ENCODE measurements around the gene AUNIP. TPM values are rescaled to one million over a fixed set of nuclear protein-coding genes. Genes with fewer than 3 reads are reported as not detected.

Gene AUNIP
- total RNA-seq, 1 donor from 2014 or later = 7.2 TPM

DNA sequence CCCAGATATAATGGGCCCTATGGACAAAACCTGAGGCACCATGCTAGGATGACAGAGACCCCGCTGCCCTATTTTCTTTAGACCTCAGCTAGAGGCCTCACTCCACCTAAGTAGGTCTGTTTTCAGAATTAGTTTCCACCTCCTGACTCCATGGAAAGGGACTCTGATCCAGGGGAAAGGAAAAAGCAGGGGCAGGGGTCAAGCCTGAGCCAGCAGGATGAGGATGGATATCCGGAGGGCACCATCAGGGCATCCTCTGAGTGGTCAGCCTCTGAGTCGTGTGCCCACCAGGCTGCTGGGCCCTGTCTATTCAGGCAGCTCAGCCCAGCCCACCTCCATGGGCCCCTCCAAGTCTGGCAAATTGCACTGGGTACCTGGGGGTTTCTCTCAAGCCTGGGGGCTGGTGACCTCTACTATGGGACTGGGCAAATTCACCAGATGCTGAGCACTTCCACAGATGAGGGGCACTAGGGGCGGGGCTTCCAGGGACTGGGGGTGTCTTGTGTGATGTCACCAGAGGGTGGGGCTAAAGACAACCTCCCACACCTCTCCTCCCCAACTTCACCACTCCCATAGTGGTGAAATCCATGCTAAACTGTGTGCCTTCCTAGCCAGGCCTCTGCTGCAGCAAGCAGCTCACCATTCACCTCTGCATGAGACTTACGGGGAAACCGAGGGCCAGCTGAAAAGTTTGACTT lies 10.8 kb upstream of the AUNIP start:
- no peaks in the 10 kb centered on the region for H3K9me3 Mint-ChIP-seq
- no peak overlapping the region for H3K4me3 Mint-ChIP-seq
- TF ChIP-seq, protein P1, sequence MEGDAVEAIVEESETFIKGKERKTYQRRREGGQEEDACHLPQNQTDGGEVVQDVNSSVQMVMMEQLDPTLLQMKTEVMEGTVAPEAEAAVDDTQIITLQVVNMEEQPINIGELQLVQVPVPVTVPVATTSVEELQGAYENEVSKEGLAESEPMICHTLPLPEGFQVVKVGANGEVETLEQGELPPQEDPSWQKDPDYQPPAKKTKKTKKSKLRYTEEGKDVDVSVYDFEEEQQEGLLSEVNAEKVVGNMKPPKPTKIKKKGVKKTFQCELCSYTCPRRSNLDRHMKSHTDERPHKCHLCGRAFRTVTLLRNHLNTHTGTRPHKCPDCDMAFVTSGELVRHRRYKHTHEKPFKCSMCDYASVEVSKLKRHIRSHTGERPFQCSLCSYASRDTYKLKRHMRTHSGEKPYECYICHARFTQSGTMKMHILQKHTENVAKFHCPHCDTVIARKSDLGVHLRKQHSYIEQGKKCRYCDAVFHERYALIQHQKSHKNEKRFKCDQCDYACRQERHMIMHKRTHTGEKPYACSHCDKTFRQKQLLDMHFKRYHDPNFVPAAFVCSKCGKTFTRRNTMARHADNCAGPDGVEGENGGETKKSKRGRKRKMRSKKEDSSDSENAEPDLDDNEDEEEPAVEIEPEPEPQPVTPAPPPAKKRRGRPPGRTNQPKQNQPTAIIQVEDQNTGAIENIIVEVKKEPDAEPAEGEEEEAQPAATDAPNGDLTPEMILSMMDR (conservative IDR thresholded peaks at IDR 0.05) = no peak
- H3K27me3 Mint-ChIP-seq = no peaks in the 10 kb centered on the region
- H3K4me1 Mint-ChIP-seq (ENCODE audit: unreplicated experiment) = peaks cover 32% of the 10 kb centered on the region
- no peak overlapping the region for H3K27ac Mint-ChIP-seq
- H3K36me3 Mint-ChIP-seq = peaks cover 6% of the 10 kb centered on the region
- no peak for DNase-seq (ENCODE audit: extremely low spot score, unreplicated experiment)

DNA sequence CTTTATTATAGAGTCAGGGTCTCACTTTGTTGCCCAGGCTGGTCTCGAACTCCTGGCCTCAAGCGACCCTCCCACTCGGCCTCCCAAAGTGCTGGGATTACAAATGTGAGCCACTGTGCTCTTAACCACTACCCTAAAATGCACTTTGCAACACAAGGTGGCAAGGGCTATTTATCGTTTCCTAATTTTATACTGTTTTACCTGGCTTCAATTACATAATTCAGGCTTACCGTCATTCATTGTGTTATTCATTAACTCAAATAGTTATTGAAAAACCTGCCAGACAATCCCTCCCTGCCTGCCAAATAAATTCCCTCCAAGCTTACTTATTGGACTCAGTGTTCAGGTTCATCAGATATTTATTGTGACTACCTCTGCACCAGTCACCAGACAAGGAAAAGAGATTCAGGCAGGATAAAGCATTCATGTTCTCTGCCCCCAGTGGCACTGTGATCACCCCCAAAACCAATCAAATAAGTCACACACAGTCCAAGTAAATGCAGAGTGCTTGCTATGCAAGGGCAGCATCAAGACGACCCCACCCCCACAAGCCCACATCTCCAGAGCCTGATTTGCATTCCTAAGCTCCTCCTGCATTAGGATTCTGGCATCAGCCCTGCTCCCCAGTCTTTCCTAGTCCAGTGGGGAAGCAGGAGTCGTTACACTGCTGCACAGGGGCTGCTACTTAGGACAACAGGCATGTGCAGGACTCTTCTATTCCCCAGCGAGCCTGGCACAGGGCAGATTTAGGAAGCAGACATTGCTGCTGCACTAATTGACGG lies 8.1 kb upstream of the AUNIP start:
- Mint-ChIP-seq H3K4me3 (peak overlapping the region; percentile 2), H3K9me3 (no peaks in the 10 kb centered on the region), H3K36me3 (peaks cover 22% of the 10 kb centered on the region), H3K27ac (peak overlapping the region; percentile 29), H3K27me3 (no peaks in the 10 kb centered on the region), H3K4me1 (ENCODE audit: unreplicated experiment) (peaks cover 23% of the 10 kb centered on the region)
- TF ChIP-seq, protein P1 (conservative IDR thresholded peaks at IDR 0.05) = no peak
- no peak for DNase-seq (ENCODE audit: extremely low spot score, unreplicated experiment)

DNA sequence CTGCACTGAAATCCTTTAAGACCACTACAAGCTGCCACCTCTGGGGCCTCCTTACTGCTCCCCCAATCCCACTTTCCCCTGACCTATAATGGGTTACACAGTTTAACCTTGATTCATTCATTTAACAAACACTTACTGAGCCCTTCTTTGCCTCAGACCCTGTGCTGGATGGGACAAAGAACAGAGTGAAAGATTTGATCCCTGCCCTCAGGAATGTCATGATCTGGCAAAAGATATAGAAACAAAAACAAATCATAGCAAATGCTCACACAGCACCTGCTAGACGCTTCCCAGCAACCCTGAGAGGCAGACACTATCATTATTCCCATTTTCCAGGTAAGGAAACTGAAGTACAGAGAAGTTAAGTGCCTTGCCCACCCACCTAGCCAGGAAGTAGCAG lies 7.0 kb upstream of the AUNIP start:
- no peak for DNase-seq (ENCODE audit: extremely low spot score, unreplicated experiment)
- H3K36me3 Mint-ChIP-seq = peaks cover 27% of the 10 kb centered on the region
- peak overlapping the region; percentile 4 for H3K4me3 Mint-ChIP-seq
- TF ChIP-seq, protein P1 (conservative IDR thresholded peaks at IDR 0.05) = no peak
- peak overlapping the region; percentile 34 for H3K27ac Mint-ChIP-seq
- no peaks in the 10 kb centered on the region for H3K27me3 Mint-ChIP-seq
- H3K4me1 Mint-ChIP-seq (ENCODE audit: unreplicated experiment) = peaks cover 33% of the 10 kb centered on the region
- no peaks in the 10 kb centered on the region for H3K9me3 Mint-ChIP-seq

DNA sequence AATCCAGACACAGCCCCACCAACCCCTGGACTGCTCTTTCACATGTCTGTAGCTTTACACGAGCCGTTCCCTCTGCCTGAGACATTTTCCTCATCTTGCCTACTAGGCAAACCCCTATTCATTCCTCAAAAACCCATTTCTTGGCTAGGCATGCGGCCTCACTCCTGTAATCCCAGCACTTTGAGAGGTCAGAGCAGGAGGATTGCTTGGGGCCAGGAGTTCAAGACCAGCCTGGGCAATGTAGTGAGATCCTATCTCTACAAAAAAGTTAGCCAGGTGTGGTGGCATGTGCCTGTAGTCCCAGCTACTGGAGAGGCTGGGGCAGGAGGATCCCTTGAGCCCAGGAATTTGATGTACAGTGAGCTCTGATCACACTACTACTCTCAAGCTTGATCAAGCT lies 5.2 kb upstream of the AUNIP start:
- Mint-ChIP-seq H3K27me3 (no peaks in the 10 kb centered on the region), H3K27ac (peak overlapping the region; percentile 56), H3K36me3 (peaks cover 32% of the 10 kb centered on the region), H3K4me1 (ENCODE audit: unreplicated experiment) (peaks cover 35% of the 10 kb centered on the region), H3K9me3 (no peaks in the 10 kb centered on the region), H3K4me3 (no peak overlapping the region)
- TF ChIP-seq, protein P1 (conservative IDR thresholded peaks at IDR 0.05) = no peak
- no peak for DNase-seq (ENCODE audit: extremely low spot score, unreplicated experiment)

DNA sequence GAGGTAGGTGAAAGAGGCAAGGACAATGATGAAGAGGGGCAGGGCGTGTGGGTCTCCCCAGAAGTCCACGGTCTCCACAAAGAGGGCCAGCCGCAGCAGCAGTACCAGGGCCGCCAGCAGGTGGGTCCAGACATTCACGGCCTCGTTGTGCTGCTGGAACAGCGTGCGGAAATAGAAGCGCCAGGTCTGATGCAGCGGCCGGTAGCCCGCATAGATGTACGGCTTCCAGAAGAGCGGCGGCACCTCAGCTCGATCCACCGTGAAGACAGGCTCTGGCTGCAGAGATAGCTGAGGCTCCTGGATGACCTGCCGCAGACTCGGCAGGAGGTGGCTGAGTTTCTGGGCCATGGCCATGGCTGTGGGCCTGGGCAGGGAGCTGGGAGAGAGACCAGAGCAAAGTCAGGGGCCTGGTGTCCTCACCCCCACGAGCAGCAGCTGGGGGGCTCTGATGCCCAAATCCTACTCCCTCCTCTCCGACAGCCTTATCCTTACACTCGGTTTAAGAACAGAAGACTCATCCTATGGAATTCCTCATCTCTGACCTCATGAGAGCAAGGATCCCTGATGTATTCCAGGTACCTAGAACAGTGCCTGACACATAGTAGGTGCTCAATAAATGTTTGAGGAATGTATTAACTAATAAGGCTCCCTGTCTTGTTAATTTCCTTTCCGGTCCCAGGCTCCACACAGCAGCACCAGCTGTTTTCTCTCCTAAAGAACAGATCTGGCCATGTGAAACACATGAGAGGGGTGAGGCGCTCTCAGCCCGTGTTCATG lies 4.4 kb upstream of the AUNIP start:
- TF ChIP-seq, protein P1 (conservative IDR thresholded peaks at IDR 0.05) = no peak
- Mint-ChIP-seq H3K27me3 (no peaks in the 10 kb centered on the region), H3K4me1 (ENCODE audit: unreplicated experiment) (peaks cover 40% of the 10 kb centered on the region), H3K4me3 (no peak overlapping the region), H3K27ac (no peak overlapping the region), H3K36me3 (peaks cover 32% of the 10 kb centered on the region), H3K9me3 (no peaks in the 10 kb centered on the region)
- DNase-seq (ENCODE audit: extremely low spot score, unreplicated experiment) = peak; percentile 51
